Activated T-helper 2 cell treated with anti-CD3 and anti-CD28 coated beads, Interferon-gamma antibody, Interleukin-2, Interleukin-4, amounts not matched to agents 10 μg/mL and 5 μg/mL and 100 μg/mL, durations not matched to agents 14 hours and 24 hours and 36 hours (primary cell): ENCODE results near the gene CLK1. TPM values are rescaled to one million over a fixed set of nuclear protein-coding genes. Genes with fewer than 3 reads are reported as not detected.
A peak's percentile ranks its signal among the peaks of the same experiment; 100 is the strongest.

Experiments
- DNase-seq: peaks from one replicate; pipeline ENCODE4 v3.0.0; 2021; ENCODE audit warnings: low spot score
- H3K27ac Mint-ChIP-seq: one replicate; pipeline ENCODE4 v1.8.0; 2021; ENCODE audit warnings: mixed read lengths
- H3K27me3 Mint-ChIP-seq: one replicate; pipeline ENCODE4 v1.8.0; 2021; ENCODE audit warnings: low read depth, mixed read lengths
- H3K36me3 Mint-ChIP-seq: one replicate; pipeline ENCODE4 v1.8.0; 2021; ENCODE audit warnings: low read depth, mixed read lengths
- H3K4me1 Mint-ChIP-seq: one replicate; pipeline ENCODE4 v1.8.0; 2021; ENCODE audit warnings: low read depth, mixed read lengths
- H3K4me3 Mint-ChIP-seq: one replicate; pipeline ENCODE4 v1.8.0; 2021; ENCODE audit warnings: low read depth, mild to moderate bottlenecking, moderate library complexity, mixed read lengths
- H3K9me3 Mint-ChIP-seq: one replicate; pipeline ENCODE4 v1.8.0; 2021; ENCODE audit warnings: mixed read lengths
- intact Hi-C: fragments of 100-400 bp; cut with micrococcal nuclease; formaldehyde crosslinking; loops from one replicate; pipeline ENCODE4 v1.15.1; 2023
- total RNA-seq: library from RNA; stranded (reverse); gene quantifications from 2 replicates; pipeline ENCODE4 v1.2.3, GENCODE V29; 2022

Gene CLK1
- total RNA-seq, 1 donor from 2014 or later = 114 TPM

DNA sequence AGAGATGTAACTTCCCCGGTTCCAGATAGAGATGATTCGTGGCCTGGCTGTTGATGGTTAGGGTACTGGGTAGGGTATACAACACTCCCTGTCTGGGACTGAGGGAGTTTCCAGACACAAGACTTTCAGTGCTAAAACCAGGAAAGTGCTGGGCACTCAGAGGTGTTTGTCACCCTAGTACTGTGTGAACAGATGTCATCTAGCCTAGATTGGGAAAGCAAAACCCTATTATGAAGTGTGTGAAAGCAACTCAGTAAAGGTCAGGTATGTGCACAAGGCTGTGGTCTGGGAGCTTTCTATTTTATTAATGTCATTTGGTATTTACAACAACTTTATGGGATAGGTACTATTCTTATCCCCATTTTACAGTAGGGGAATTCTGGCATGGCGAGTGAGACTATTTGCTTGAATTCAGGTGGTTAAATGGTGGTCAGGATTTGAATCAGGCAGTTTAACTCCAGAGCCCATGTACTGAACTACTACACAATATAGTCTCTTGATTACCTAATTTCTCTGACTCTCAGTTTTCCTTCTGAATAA is 50.1 kb downstream of the CLK1 start:
- Mint-ChIP-seq H3K27ac (peak overlapping the region; percentile 85), H3K4me3 (peak overlapping the region; percentile 77), H3K9me3 (no peaks in the 10 kb centered on the region), H3K4me1 (peaks cover 49% of the 10 kb centered on the region), H3K36me3 (peaks cover 73% of the 10 kb centered on the region), H3K27me3 (no peaks in the 10 kb centered on the region)
- intact Hi-C loops = loop anchor here (1.0 to 5.0 kb wide), 7 partner anchors 14 to 857 kb away; partner anchors contain the start of genes MAIP1, SGO2 and TYW5
- no peak for DNase-seq

DNA sequence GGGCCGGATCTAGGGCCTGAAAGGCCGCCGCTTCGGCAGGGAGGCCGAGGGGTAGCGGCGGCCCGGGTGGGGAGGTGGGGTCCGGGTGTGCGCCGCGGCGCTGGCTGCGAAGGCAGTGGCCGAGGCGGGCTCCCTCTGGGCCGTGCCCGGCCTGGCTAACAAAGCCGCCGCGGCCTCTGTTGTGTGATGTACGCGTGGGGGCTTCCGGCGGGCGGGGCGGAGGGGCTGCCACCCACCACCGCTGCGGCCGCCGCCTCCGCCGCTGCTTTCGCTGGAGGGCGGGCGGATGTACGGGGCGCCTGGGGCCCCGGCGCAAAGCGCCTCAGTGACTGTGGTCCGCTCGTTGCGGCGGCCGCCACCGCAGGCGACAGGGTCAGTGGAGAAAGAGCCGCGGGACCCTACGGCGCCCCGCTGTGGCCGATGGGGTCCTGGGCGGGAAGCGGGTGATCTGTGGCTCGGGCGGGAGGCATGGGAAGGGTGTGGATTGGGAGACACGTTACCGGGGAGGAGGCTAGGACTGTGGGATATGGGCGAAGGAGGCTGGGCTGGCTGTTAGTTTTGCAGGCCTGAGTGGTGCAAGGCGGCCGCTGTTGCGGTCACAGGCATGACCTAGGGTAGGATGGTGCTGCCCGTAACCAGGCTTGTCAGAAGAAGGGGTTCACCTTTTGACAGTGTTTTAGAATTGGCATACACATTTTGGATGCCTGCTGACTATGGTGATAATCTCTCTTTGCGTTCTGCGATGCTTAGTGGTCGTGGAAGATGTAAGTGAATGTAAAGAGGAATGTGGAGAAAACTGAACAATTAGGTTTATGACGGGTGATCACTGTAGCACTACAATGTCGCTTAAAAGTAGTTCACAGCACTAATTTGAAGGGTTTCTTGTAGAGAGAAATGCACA is 52.1 kb downstream of the CLK1 start:
- intact Hi-C loops = loop anchor here (2.0 to 5.0 kb wide), 3 partner anchors 26 to 855 kb away; partner anchors contain the start of genes MAIP1, SGO2 and TYW5
- DNase-seq = peak; percentile 61
- Mint-ChIP-seq H3K27ac (peak overlapping the region; percentile 95), H3K4me3 (peak overlapping the region; percentile 97), H3K4me1 (peaks cover 42% of the 10 kb centered on the region), H3K27me3 (no peaks in the 10 kb centered on the region), H3K36me3 (peaks cover 53% of the 10 kb centered on the region), H3K9me3 (no peaks in the 10 kb centered on the region)

DNA sequence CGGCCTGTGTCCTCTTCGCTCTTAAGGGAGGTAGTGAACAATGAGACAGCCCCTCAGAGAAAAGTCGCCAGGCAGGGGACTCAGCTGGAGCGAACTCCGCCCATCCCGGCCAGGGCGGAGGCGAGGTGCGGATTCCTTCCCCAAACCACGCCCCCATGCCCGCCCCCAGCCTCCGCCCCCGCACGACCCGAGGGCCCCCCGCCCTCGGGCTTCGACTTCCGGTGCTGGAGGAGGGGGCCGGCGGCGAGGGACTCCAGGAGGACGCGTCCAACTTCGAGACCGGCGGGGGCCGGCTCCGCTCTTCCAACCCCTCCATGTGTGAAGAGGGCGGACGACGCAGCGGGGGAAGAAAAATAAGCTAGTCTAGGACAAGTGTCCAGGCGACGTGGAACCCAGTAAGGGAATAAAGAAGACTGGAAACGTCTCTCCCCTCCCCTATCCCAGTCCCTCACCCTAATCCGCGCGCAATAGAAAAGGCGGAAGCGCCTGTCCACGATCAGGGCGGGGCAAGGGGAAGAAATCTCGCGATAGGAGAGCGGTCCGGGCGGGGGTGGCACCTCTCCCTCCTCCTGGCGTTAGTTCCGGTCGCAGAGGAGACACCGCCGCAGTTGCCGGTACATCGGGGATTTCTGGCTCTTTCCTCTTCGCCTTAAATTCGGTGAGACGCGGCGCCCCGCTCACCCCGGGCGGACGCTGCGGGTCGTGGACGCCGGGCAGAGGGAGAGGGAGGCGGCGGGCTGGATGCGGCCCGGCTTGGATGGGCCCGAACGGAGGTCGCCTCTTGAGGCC is 52.9 kb downstream of the CLK1 start, which contains the start of gene BZW1:
BZW1 (plus strand) TSS at position 578 of the 789 bp plus-strand sequence. CDS start 1,308 bp downstream, outside the sequence.
- peaks cover 40% of the 10 kb centered on the region for H3K4me1 Mint-ChIP-seq
- no peaks in the 10 kb centered on the region for H3K9me3 Mint-ChIP-seq
- no peaks in the 10 kb centered on the region for H3K27me3 Mint-ChIP-seq
- peak within 1 kb of the TSS; percentile 96 for H3K27ac Mint-ChIP-seq
- intact Hi-C loops = loop anchor here (1.0 to 5.0 kb wide), 8 partner anchors 25 to 854 kb away; partner anchors contain the start of genes CFLAR, HYCC2, MAIP1 and NIF3L1
- peak within 1 kb of the TSS; percentile 97 for H3K4me3 Mint-ChIP-seq
- peaks cover 45% of the 10 kb centered on the region for H3K36me3 Mint-ChIP-seq
- peak; percentile 94 for DNase-seq

GRCh38 chr2:200810998-200811332 is 53.5 kb downstream of the CLK1 start:
- Mint-ChIP-seq H3K36me3 (peaks cover 39% of the 10 kb centered on the region), H3K27me3 (no peaks in the 10 kb centered on the region), H3K27ac (peak overlapping the region; percentile 96), H3K4me1 (peaks cover 39% of the 10 kb centered on the region), H3K4me3 (peak overlapping the region; percentile 88), H3K9me3 (no peaks in the 10 kb centered on the region)
- no peak for DNase-seq
- intact Hi-C loops = loop anchor here (1.0 to 5.0 kb wide), 7 partner anchors 46 to 854 kb away; partner anchors contain the start of genes CFLAR, HYCC2, MAIP1 and NIF3L1

GRCh38 chr2:200810252-200810997 is 54.0 kb downstream of the CLK1 start:
- Mint-ChIP-seq H3K27me3 (no peaks in the 10 kb centered on the region), H3K36me3 (peaks cover 34% of the 10 kb centered on the region), H3K9me3 (no peaks in the 10 kb centered on the region), H3K27ac (peak overlapping the region; percentile 96), H3K4me3 (peak overlapping the region; percentile 88), H3K4me1 (peaks cover 35% of the 10 kb centered on the region)
- DNase-seq = no peak
- intact Hi-C loops = loop anchor here (2.0 to 5.0 kb wide), 3 partner anchors 283 to 853 kb away; partner anchors contain the start of genes CFLAR, MAIP1, SGO2 and TYW5

- H3K9me3 Mint-ChIP-seq = no peaks in the 10 kb centered on the region
- no peak overlapping the region for H3K27ac Mint-ChIP-seq
- DNase-seq = no peak
- intact Hi-C loops = loop anchor here (2.0 to 5.0 kb wide), 3 partner anchors 282 to 852 kb away; partner anchors contain the start of genes CFLAR, MAIP1, SGO2 and TYW5
- peaks cover 26% of the 10 kb centered on the region for H3K36me3 Mint-ChIP-seq
- H3K4me1 Mint-ChIP-seq = peaks cover 28% of the 10 kb centered on the region
- H3K4me3 Mint-ChIP-seq = peak overlapping the region; percentile 88
- peaks cover 3% of the 10 kb centered on the region for H3K27me3 Mint-ChIP-seq
These were observed 54.8 kb downstream of the CLK1 start for GRCh38 chr2:200809506-200810251.

Other genes with a start within 250 kb of the CLK1 start
- gene BZW1, start 52.7 kb downstream of the CLK1 start, total RNA-seq = 548 and 571 TPM in 2 replicates
- 55.4 and 57.8 TPM in 2 replicates for gene PPIL3, start 24.4 kb upstream of the CLK1 start, total RNA-seq
- 23.9 and 24.8 TPM in 2 replicates for gene NIF3L1, start 24.7 kb upstream of the CLK1 start, total RNA-seq
- 50.7 and 62.9 TPM in 2 replicates for gene ORC2, start 99.0 kb upstream of the CLK1 start, total RNA-seq
- gene HYCC2, start 207.0 kb upstream of the CLK1 start, total RNA-seq = 20.1 and 23.8 TPM in 2 replicates
- gene NDUFB3, start 207.3 kb upstream of the CLK1 start, total RNA-seq = 123 and 125 TPM in 2 replicates